Transverse colon (tissue), 4 donors: ENCODE results near the gene GID4. TPM values are rescaled to one million over a fixed set of nuclear protein-coding genes. Genes with fewer than 3 reads are reported as not detected.

Experiments
- DNase-seq: peaks from one replicate; pipeline ENCODE4 v3.0.0-alpha.2; 2019
- H3K27ac ChIP-seq, 4 donors: fragments of 200-600 bp; sonication (generic); 2 replicates each; pipeline ENCODE4 v1.5.1; 2016 to 2018; ENCODE audit warnings: inconsistent platforms in 4 of 4
- H3K27me3 ChIP-seq: fragments of 200-600 bp; sonication (generic); 2 replicates; pipeline ENCODE4 v1.5.1; 2017; ENCODE audit warnings: inconsistent platforms
- H3K36me3 ChIP-seq, 4 donors: fragments of 200-600 bp; sonication (generic); 2 replicates each; pipeline ENCODE4 v1.5.1; 2017 to 2019; ENCODE audit warnings: inconsistent platforms in 4 of 4
- H3K4me1 ChIP-seq, 4 donors: fragments of 200-600 bp; sonication (generic); 2 replicates each; pipeline ENCODE4 v1.5.1; 2017 to 2020; ENCODE audit warnings: inconsistent platforms in 4 of 4
- H3K4me3 ChIP-seq, 4 donors: fragments of 200-600 bp; sonication (generic); 1 replicate in 1 of 4; 2 replicates in 3 of 4; pipeline versions ENCODE4 v1.5.1 to v1.6.1; 2017 to 2019; ENCODE audit warnings: inconsistent platforms in 4 of 4
- H3K9me3 ChIP-seq, 2 donors: fragments of 200-600 bp; sonication (generic); 2 replicates each; pipeline ENCODE4 v1.5.1; 2017 to 2019; ENCODE audit warnings: inconsistent platforms in 2 of 2
- EP300 ChIP-seq: sonication (generic); formaldehyde crosslinking; IDR thresholded peaks from one replicate; pipeline ENCODE4 v1.6.1; 2017; ENCODE audit warnings: antibody characterized with exemption, low read depth
- POLR2A ChIP-seq: fragments of 450-650 bp; IDR thresholded peaks from one replicate; pipeline ENCODE4 v1.6.1; 2016; ENCODE audit warnings: antibody characterized with exemption, mild to moderate bottlenecking, moderate library complexity
- POLR2AphosphoS5 ChIP-seq, 3 donors: sonication (generic); formaldehyde crosslinking; IDR thresholded peaks; one replicate each; pipeline ENCODE4 v1.6.1; 2016; ENCODE audit warnings: antibody characterized with exemption in 3 of 3
- WGBS, 2 donors: methylation state at CpG; one replicate each; pipeline ENCODE4 v1.1.5; 2018; ENCODE audit warnings: low coverage in 1 of 2; 5-methylcytosine and 5-hydroxymethylcytosine counted together
- in situ Hi-C, 4 donors: fragments of 200-750 bp; cut with MboI; loops; one replicate each; pipeline versions ENCODE4 v1.15.0 to v1.15.1; 2017; ENCODE audit warnings: low sequenced_read_pairs in 3 of 4, low pct_ligation_motif_present in 1 of 4, low pct_unique_long_range_greater_than_20kb in 1 of 4
- intact Hi-C: fragments of 100-400 bp; cut with DNase I; formaldehyde crosslinking; loops from one replicate; pipeline ENCODE4 v1.15.1; 2023; ENCODE audit warnings: low total_unique reads
- total RNA-seq, 4 donors: library from RNA; depleted of rRNA; stranded (reverse); fragments of >200 nt; gene quantifications; one replicate each; pipeline ENCODE4 v1.1.0, GENCODE V29; 2016
- TF ChIP-seq, protein P1 (sequence below), 5 experiments: fragments of 200-600 bp in 3 of 5; fragments of 450-650 bp in 2 of 5; sonication (generic) in 3 of 5; IDR thresholded peaks; 1 replicate in 2 of 5; 2 replicates in 3 of 5; pipeline ENCODE4 v1.5.1; 2016 to 2017; ENCODE audit warnings: antibody characterized with exemption in 5 of 5, inconsistent platforms in 3 of 5, mild to moderate bottlenecking in 2 of 5, moderate library complexity in 1 of 5

GID4 gene
- total RNA-seq, 4 donors from 2014 or later, result 7.0 to 39.6 (median 9.4) TPM

DNA sequence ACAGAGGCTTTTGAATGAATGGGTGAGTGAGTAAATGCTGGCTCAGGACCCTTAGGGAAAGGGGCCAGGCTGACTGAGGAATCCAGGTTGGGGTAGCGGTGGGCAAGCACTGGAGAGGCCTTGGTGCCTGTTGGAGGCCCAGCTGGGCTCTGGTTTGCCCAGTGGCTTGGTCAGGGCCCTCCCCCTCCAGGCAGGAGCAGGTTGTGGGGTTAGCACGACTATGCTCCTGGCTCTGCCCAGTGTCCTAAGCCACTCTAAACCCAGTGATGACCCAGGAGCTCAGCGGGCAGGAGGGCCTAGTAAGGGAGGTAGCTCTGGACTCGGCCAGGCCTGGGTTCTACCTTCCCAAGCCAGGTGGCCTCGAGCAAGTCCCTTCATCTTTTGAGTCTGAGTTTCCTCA lies 76.9 kb downstream of the GID4 start:
- Histone ChIP-seq H3K9me3 (no peaks in the 10 kb centered on the region), H3K27ac (no peak overlapping the region), H3K4me1 (no peaks in the 10 kb centered on the region), H3K36me3 (no peaks in the 10 kb centered on the region), H3K27me3 (no peaks in the 10 kb centered on the region), H3K4me3 (no peak overlapping the region)
- intact Hi-C loops (no loop called here), in situ Hi-C loops (no loop called here)
- DNase-seq, result no peak
- WGBS, 2 donors, result 86% methylated on average over 4 of the region's 5 CpGs; no CpG with 5 or more reads in 1 of the 2 donors
- no peak for TF ChIP-seq POLR2AphosphoS5 (IDR thresholded peaks at IDR 0.05)
- no peak for TF ChIP-seq POLR2A
- TF ChIP-seq EP300, result no peak
- TF ChIP-seq, protein P1, sequence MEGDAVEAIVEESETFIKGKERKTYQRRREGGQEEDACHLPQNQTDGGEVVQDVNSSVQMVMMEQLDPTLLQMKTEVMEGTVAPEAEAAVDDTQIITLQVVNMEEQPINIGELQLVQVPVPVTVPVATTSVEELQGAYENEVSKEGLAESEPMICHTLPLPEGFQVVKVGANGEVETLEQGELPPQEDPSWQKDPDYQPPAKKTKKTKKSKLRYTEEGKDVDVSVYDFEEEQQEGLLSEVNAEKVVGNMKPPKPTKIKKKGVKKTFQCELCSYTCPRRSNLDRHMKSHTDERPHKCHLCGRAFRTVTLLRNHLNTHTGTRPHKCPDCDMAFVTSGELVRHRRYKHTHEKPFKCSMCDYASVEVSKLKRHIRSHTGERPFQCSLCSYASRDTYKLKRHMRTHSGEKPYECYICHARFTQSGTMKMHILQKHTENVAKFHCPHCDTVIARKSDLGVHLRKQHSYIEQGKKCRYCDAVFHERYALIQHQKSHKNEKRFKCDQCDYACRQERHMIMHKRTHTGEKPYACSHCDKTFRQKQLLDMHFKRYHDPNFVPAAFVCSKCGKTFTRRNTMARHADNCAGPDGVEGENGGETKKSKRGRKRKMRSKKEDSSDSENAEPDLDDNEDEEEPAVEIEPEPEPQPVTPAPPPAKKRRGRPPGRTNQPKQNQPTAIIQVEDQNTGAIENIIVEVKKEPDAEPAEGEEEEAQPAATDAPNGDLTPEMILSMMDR (IDR thresholded peaks at IDR 0.05), result no peak

DNA sequence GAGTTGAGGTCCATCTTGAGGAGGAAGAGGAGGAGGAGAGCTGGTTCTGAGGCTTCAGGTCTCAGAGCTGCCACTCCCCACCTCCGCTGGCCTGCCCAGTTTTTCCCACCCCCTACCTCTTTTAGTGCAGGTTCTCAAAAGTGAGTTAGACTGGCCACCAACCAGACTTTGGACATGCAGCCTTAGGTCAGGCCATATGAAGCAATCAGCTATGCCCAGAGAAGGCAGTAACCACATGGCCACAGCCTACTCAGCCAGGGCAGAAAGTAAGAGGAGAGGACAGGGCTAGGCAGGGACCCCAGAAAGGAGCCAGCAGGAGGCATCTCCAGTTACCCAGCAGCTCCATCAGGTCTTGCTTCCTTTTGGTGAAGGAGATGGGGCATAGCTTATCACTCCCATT lies 78.3 kb downstream of the GID4 start:
- in situ Hi-C loops (no loop called here), intact Hi-C loops (no loop called here)
- Histone ChIP-seq H3K36me3 (no peaks in the 10 kb centered on the region), H3K27ac (no peak overlapping the region), H3K4me3 (no peak overlapping the region), H3K27me3 (no peaks in the 10 kb centered on the region), H3K4me1 (no peaks in the 10 kb centered on the region), H3K9me3 (no peaks in the 10 kb centered on the region)
- DNase-seq, result no peak
- TF ChIP-seq EP300, result no peak
- no peak for TF ChIP-seq POLR2A
- no peak for TF ChIP-seq POLR2AphosphoS5 (IDR thresholded peaks at IDR 0.05)
- TF ChIP-seq, protein P1 (IDR thresholded peaks at IDR 0.05), result no peak
- WGBS, 2 donors, result 88% methylated on average over 1 of the region's 1 CpG; no CpG with 5 or more reads in 1 of the 2 donors

Other genes starting within 250 kb of the GID4 start
- 100 to 1,000 TPM in 3 of 4 donors, 10 to 100 TPM in 1; 45.7 to 206 (median 148) TPM for gene SREBF1, start 202.4 kb upstream of the GID4 start, total RNA-seq
- gene TOM1L2, start 67.0 kb upstream of the GID4 start, total RNA-seq, result 100 to 1,000 TPM in 2 of 4 donors, 10 to 100 TPM in 2; 65.9 to 178 (median 97.7) TPM
- gene DRC3, start 66.5 kb upstream of the GID4 start, total RNA-seq, result 1 to 10 TPM in 1 of 4 donors, under 1 TPM in 2, not detected in 1; 0.64 to 1.8 (median 0.82) TPM
- gene ATPAF2, start 240 bp upstream of the GID4 start, total RNA-seq, result 10 to 100 TPM; 17.3 to 65.1 (median 24.7) TPM
- gene DRG2, start 48.5 kb downstream of the GID4 start, total RNA-seq, result 10 to 100 TPM; 27.9 to 90.6 (median 33.3) TPM
- 1 to 10 TPM; 1.1 to 4.2 (median 1.2) TPM for gene MYO15A, start 69.3 kb downstream of the GID4 start, total RNA-seq
- 100 to 1,000 TPM in 2 of 4 donors, 10 to 100 TPM in 2; 69.2 to 109 (median 88.4) TPM for gene ALKBH5, start 144.4 kb downstream of the GID4 start, total RNA-seq
- gene LLGL1, start 186.2 kb downstream of the GID4 start, total RNA-seq, result 10 to 100 TPM; 11.1 to 18.0 (median 14.9) TPM
- gene FLII, start 219.3 kb downstream of the GID4 start, total RNA-seq, result 100 to 1,000 TPM; 365 to 919 (median 428) TPM
- 10 to 100 TPM in 3 of 4 donors, 1 to 10 TPM in 1; 7.4 to 48.0 (median 21.0) TPM for gene MIEF2, start 221.3 kb downstream of the GID4 start, total RNA-seq